Peyer's patch (tissue), 4 donors: ENCODE data around the gene TMEM131. TPM values are rescaled to one million over a fixed set of nuclear protein-coding genes. Genes with fewer than 3 reads are reported as not detected.
A peak's percentile ranks its signal among the peaks of the same experiment; 100 is the strongest.

ENCODE experiments used
- DNase-seq, 3 donors: peaks; one replicate each; pipeline ENCODE4 v3.0.0-alpha.2; 2017 to 2019
- H3K27ac ChIP-seq, 4 donors: fragments of 200-600 bp; sonication (generic); one replicate each; pipeline ENCODE4 v1.5.1; 2016 to 2019
- H3K27me3 ChIP-seq, 2 donors: fragments of 200-600 bp; sonication (generic); one replicate each; pipeline ENCODE4 v1.5.1; 2019
- H3K36me3 ChIP-seq, 3 donors: fragments of 200-600 bp; sonication (generic); one replicate each; pipeline ENCODE4 v1.5.1; 2016 to 2019
- H3K4me1 ChIP-seq, 4 donors: fragments of 200-600 bp; sonication (generic); one replicate each; pipeline ENCODE4 v1.5.1; 2016 to 2019
- H3K4me3 ChIP-seq, 4 donors: fragments of 200-600 bp; sonication (generic); 1 replicate in 3 of 4; 2 replicates in 1 of 4; pipeline ENCODE4 v1.5.1; 2016 to 2019; ENCODE audit warnings: mild to moderate bottlenecking in 1 of 4
- H3K9me3 ChIP-seq, 4 donors: fragments of 200-600 bp; sonication (generic); one replicate each; pipeline ENCODE4 v1.5.1; 2016 to 2019; ENCODE audit warnings: mild to moderate bottlenecking in 1 of 4
- POLR2A ChIP-seq, 2 donors: fragments of 450-650 bp; IDR thresholded peaks; one replicate each; pipeline ENCODE4 v1.5.1; 2017; ENCODE audit warnings: antibody characterized with exemption in 2 of 2, mild to moderate bottlenecking in 2 of 2, moderate library complexity in 2 of 2
- total RNA-seq, 4 donors: library from RNA; depleted of rRNA; stranded (reverse); fragments of >200 nt; gene quantifications; one replicate each; pipeline ENCODE4 v1.1.0, GENCODE V29; 2016
- TF ChIP-seq, protein P1 (sequence below), 6 experiments: fragments of 450-650 bp in 4 of 6; fragments of 200-600 bp in 2 of 6; sonication (generic) in 1 of 6; IDR thresholded peaks; one replicate each; pipeline ENCODE4 v1.5.1; 2017 to 2019; ENCODE audit warnings: antibody characterized with exemption in 6 of 6, mild to moderate bottlenecking in 3 of 6, moderate library complexity in 1 of 6

Gene TMEM131
- total RNA-seq, 4 donors from 2014 or later: 64.6 to 86.3 (median 74.5) TPM

DNA sequence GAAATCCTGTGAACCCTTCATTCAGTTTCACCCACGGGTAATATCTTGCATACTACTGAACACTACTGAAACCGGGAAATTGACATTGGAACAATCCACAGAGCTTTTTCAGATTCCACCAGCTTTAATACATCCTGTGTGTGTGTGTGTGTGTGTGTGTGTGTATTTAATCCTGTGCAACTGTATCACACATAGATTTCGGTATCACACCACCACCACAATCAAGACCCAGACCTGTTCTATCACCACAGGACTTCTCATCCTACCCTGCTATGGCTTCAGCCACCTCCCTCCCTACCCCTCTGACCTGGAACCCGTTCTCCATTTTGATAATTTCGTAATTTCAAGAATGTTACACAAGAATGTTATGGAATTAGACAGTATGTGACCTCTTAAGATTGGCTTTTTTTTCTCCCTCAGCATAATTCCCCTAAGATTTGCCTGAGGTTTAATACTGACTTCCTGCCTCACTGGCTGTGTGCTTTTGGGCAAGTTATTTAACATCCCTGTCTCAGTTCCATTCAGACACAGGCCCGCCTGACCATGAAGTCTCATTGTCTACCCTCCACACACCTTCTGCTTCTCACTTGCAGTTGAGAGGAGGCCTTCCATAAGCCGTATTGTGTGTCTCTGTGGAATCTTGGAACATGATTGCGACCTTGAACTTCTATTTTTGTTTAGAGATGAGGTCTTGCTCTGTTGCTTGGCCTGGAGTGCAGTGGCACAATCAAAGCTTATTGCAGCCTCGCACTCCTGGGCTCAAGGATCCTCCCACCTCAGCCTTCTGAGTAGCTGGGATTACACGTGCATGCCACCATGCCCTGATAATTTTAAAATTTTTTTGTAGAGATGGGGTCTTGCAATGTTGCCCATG lies 14.4 kb upstream of the TMEM131 start:
- TF ChIP-seq, protein P1, sequence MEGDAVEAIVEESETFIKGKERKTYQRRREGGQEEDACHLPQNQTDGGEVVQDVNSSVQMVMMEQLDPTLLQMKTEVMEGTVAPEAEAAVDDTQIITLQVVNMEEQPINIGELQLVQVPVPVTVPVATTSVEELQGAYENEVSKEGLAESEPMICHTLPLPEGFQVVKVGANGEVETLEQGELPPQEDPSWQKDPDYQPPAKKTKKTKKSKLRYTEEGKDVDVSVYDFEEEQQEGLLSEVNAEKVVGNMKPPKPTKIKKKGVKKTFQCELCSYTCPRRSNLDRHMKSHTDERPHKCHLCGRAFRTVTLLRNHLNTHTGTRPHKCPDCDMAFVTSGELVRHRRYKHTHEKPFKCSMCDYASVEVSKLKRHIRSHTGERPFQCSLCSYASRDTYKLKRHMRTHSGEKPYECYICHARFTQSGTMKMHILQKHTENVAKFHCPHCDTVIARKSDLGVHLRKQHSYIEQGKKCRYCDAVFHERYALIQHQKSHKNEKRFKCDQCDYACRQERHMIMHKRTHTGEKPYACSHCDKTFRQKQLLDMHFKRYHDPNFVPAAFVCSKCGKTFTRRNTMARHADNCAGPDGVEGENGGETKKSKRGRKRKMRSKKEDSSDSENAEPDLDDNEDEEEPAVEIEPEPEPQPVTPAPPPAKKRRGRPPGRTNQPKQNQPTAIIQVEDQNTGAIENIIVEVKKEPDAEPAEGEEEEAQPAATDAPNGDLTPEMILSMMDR (IDR thresholded peaks at IDR 0.05): no peak
- TF ChIP-seq POLR2A (IDR thresholded peaks at IDR 0.05): no peak
- Histone ChIP-seq H3K36me3 (no peaks in the 10 kb centered on the region), H3K4me1 (peaks cover 0 to 7% (median 2%) of the 10 kb centered on the region in 4 donors), H3K27me3 (no peaks in the 10 kb centered on the region), H3K27ac (peak overlapping the region in 1 of 4 donors; percentile 26), H3K9me3 (no peaks in the 10 kb centered on the region), H3K4me3 (no peak overlapping the region)
- DNase-seq: no peak

DNA sequence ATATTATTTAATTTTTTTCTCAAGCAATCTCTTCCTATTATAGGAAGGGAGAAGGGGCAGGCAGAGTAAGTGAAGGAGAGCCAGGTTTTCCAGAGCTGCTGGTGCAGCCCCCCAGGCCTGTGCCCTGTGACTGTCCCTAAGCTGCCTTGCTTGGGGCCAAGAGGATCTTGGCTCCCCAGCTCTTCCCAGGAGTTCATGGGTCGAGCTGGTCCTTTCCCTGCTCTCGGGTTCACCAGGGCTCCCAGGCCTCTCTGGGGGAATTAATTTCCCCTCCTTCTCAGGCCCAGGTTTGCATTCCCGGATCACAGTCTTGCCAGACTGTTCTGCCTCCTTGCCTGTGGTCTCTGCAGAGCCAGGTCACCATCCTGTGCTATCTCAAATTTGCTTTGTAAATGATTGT lies 12.7 kb upstream of the TMEM131 start:
- no peak for DNase-seq
- Histone ChIP-seq H3K9me3 (no peaks in the 10 kb centered on the region), H3K27me3 (no peaks in the 10 kb centered on the region), H3K4me1 (peaks cover 0 to under 1% (median 0%) of the 10 kb centered on the region in 4 donors), H3K27ac (no peak overlapping the region), H3K36me3 (no peaks in the 10 kb centered on the region), H3K4me3 (no peak overlapping the region)
- TF ChIP-seq, protein P1 (IDR thresholded peaks at IDR 0.05): no peak
- TF ChIP-seq POLR2A (IDR thresholded peaks at IDR 0.05): no peak

DNA sequence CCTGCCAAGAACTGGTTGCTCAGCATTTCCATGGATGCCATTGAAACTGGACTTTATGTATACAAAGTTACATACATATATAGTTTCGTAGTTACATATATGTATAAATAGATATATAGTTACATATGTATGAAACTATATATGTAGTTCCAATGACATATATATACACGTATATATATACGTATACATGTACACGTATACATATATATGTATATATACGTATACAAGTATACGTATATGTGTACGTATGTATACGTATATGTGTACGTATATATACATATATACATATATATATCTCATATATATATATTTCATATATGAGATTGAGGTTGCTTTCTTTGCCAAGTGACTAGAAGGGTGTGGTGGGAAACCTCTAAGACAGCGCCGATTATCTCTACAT lies 10.6 kb upstream of the TMEM131 start:
- no peak for DNase-seq
- TF ChIP-seq POLR2A (IDR thresholded peaks at IDR 0.05): no peak
- TF ChIP-seq, protein P1 (IDR thresholded peaks at IDR 0.05): no peak
- Histone ChIP-seq H3K4me3 (no peak overlapping the region), H3K9me3 (no peaks in the 10 kb centered on the region), H3K4me1 (no peaks in the 10 kb centered on the region), H3K27me3 (no peaks in the 10 kb centered on the region), H3K36me3 (no peaks in the 10 kb centered on the region), H3K27ac (no peak overlapping the region)

DNA sequence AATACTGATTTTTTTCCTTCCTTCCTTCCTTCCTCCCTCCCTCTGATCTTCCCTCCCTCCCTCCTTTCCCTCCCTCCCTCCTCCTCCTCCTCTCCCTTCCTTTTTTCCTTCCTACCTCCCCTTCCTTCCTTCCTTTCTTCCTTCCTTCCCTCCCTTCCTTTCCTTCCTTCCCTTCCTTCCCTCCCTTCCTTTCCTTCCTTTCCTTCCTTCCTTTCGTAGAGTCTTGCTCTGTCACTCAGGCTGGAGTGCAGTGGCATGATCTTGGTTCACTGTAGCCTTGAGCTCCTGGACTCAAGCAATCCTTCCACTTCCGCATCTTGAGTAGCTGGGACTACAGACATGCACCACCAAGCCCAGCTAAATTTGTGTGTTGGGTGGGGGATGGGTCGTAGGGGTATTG lies 8.9 kb upstream of the TMEM131 start:
- H3K27me3 ChIP-seq: no peaks in the 10 kb centered on the region
- TF ChIP-seq POLR2A (IDR thresholded peaks at IDR 0.05): no peak
- TF ChIP-seq, protein P1 (IDR thresholded peaks at IDR 0.05): no peak
- no peak overlapping the region for H3K4me3 ChIP-seq
- H3K9me3 ChIP-seq: no peaks in the 10 kb centered on the region
- H3K27ac ChIP-seq: no peak overlapping the region
- no peak for DNase-seq
- H3K36me3 ChIP-seq: no peaks in the 10 kb centered on the region
- no peaks in the 10 kb centered on the region for H3K4me1 ChIP-seq

DNA sequence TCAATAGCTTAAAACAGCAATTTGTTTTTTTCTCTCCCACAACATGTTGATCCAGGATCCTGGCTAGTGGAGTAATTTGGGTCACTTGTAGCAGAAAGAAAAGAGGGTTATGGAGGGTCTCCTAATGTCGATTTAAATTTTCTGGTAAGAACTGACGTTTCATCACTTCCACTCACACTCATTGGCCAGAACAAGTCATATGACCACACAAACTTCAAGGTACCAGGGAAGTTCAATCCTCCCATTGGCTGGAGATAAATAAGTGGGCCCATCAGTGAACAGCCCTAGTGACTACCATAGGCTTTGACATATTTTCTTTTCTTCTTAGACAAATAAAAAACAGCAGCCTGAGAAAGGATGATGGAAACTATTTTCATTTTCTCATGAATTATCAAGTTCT lies 8.3 kb upstream of the TMEM131 start:
- no peak overlapping the region for H3K27ac ChIP-seq
- no peaks in the 10 kb centered on the region for H3K36me3 ChIP-seq
- H3K9me3 ChIP-seq: no peaks in the 10 kb centered on the region
- H3K4me1 ChIP-seq: no peaks in the 10 kb centered on the region
- no peak for DNase-seq
- no peak overlapping the region for H3K4me3 ChIP-seq
- H3K27me3 ChIP-seq: no peaks in the 10 kb centered on the region
- TF ChIP-seq, protein P1 (IDR thresholded peaks at IDR 0.05): no peak
- TF ChIP-seq POLR2A (IDR thresholded peaks at IDR 0.05): no peak
